ENCODE measurements around the gene NKAIN1.

The NKAIN1 gene

GRCh38 chr1:31170486-31170735 is 69.3 kb downstream of the NKAIN1 start:
- Histone ChIP-seq H3K27ac (peak overlapping the region in 9 of 11 experiments; percentile 8 to 61 (median 40); a peak in 14 of 22 replicates), H3K4me2 (peak overlapping the region in 8 of 11 experiments; percentile 3 to 68 (median 42); a peak in 10 of 22 replicates), H3K36me3 (no peaks in the 10 kb centered on the region), H3K4me1 (peaks cover 0 to 12% (median 9%) of the 10 kb centered on the region in 10 experiments; a peak in 17 of 20 replicates), H3K9me3 (replicated peaks in 1 of 11) (peaks cover 4 to 11% (median 9%) of the 10 kb centered on the region in 11 experiments; a peak in 19 of 22 replicates), H3K9ac (peak overlapping the region in 2 of 11 experiments; percentile 6 to 22; a peak in 2 of 22 replicates), H3K4me3 (no peak overlapping the region), H3K27me3 (no peaks in the 10 kb centered on the region), H4K20me1 (no peaks in the 10 kb centered on the region)
- TF ChIP-seq Cebpa-rat (IDR thresholded peaks at IDR 0.05), result no peak

GRCh38 chr1:31166462-31166861 is 73.2 kb downstream of the NKAIN1 start:
- Histone ChIP-seq H3K36me3 (no peaks in the 10 kb centered on the region), H3K27me3 (no peaks in the 10 kb centered on the region), H3K4me2 (no peak overlapping the region), H4K20me1 (no peaks in the 10 kb centered on the region), H3K27ac (no peak overlapping the region), H3K4me1 (peaks cover 6 to 23% (median 17%) of the 10 kb centered on the region in 10 experiments; a peak in 17 of 20 replicates), H3K9me3 (replicated peaks in 1 of 11) (no peaks in the 10 kb centered on the region), H3K9ac (no peak overlapping the region), H3K4me3 (no peak overlapping the region)
- no peak for TF ChIP-seq Cebpa-rat (IDR thresholded peaks at IDR 0.05)

- Histone ChIP-seq H4K20me1 (no peaks in the 10 kb centered on the region), H3K4me3 (no peak overlapping the region), H3K4me1 (peaks cover 4 to 12% (median 8%) of the 10 kb centered on the region in 10 experiments; a peak in 11 of 20 replicates), H3K4me2 (no peak overlapping the region), H3K36me3 (no peaks in the 10 kb centered on the region), H3K9me3 (replicated peaks in 1 of 11) (no peaks in the 10 kb centered on the region), H3K27ac (no peak overlapping the region), H3K9ac (no peak overlapping the region), H3K27me3 (no peaks in the 10 kb centered on the region)
- no peak for TF ChIP-seq Cebpa-rat (IDR thresholded peaks at IDR 0.05)
These were observed 75.4 kb downstream of the NKAIN1 start for GRCh38 chr1:31164291-31164690.

GRCh38 chr1:31163866-31164265 is 75.8 kb downstream of the NKAIN1 start:
- H3K4me3 ChIP-seq, result no peak overlapping the region
- no peak overlapping the region for H3K27ac ChIP-seq
- no peak overlapping the region for H3K4me2 ChIP-seq
- H3K9me3 ChIP-seq (replicated peaks in 1 of 11), result no peaks in the 10 kb centered on the region
- H3K36me3 ChIP-seq, result no peaks in the 10 kb centered on the region
- H3K27me3 ChIP-seq, result no peaks in the 10 kb centered on the region
- no peak overlapping the region for H3K9ac ChIP-seq
- H4K20me1 ChIP-seq, result no peaks in the 10 kb centered on the region
- no peak for TF ChIP-seq Cebpa-rat (IDR thresholded peaks at IDR 0.05)
- H3K4me1 ChIP-seq, result peaks cover 4 to 12% (median 8%) of the 10 kb centered on the region in 10 experiments; a peak in 11 of 20 replicates

- Histone ChIP-seq H3K4me3 (no peak overlapping the region), H3K27me3 (no peaks in the 10 kb centered on the region), H3K27ac (peak overlapping the region in 4 of 11 experiments; percentile 41 to 70 (median 66); a peak in 5 of 22 replicates), H3K9ac (no peak overlapping the region), H3K4me1 (peaks cover 4 to 16% (median 10%) of the 10 kb centered on the region in 10 experiments; a peak in 17 of 20 replicates), H3K4me2 (peak overlapping the region; percentile 14 to 66 (median 45); a peak in 14 of 22 replicates), H3K36me3 (no peaks in the 10 kb centered on the region; a peak in 1 of 22 replicates), H4K20me1 (no peaks in the 10 kb centered on the region), H3K9me3 (replicated peaks in 1 of 11) (no peaks in the 10 kb centered on the region)
- no peak for TF ChIP-seq Cebpa-rat (IDR thresholded peaks at IDR 0.05)
These were observed 78.1 kb downstream of the NKAIN1 start for GRCh38 chr1:31161571-31161970.

GRCh38 chr1:31159869-31160611 is 79.6 kb downstream of the NKAIN1 start:
- H3K9me3 ChIP-seq (replicated peaks in 1 of 11), result no peaks in the 10 kb centered on the region
- H3K4me2 ChIP-seq, result no peak overlapping the region
- H3K9ac ChIP-seq, result no peak overlapping the region
- no peaks in the 10 kb centered on the region for H4K20me1 ChIP-seq
- no peak overlapping the region for H3K4me3 ChIP-seq
- no peaks in the 10 kb centered on the region for H3K27me3 ChIP-seq
- no peaks in the 10 kb centered on the region; a peak in 1 of 22 replicates for H3K36me3 ChIP-seq
- H3K27ac ChIP-seq, result no peak overlapping the region
- peaks cover 13 to 27% (median 20%) of the 10 kb centered on the region in 10 experiments for H3K4me1 ChIP-seq
- TF ChIP-seq Cebpa-rat (IDR thresholded peaks at IDR 0.05), result no peak

GRCh38 chr1:31159323-31159722 is 80.4 kb downstream of the NKAIN1 start:
- Histone ChIP-seq H3K4me2 (no peak overlapping the region), H3K27me3 (no peaks in the 10 kb centered on the region), H3K4me3 (no peak overlapping the region), H3K9ac (no peak overlapping the region), H3K36me3 (no peaks in the 10 kb centered on the region; a peak in 1 of 22 replicates), H3K4me1 (peaks cover 13 to 27% (median 22%) of the 10 kb centered on the region in 10 experiments), H3K27ac (no peak overlapping the region), H4K20me1 (no peaks in the 10 kb centered on the region), H3K9me3 (replicated peaks in 1 of 11) (no peaks in the 10 kb centered on the region)
- no peak for TF ChIP-seq Cebpa-rat (IDR thresholded peaks at IDR 0.05)

DNA sequence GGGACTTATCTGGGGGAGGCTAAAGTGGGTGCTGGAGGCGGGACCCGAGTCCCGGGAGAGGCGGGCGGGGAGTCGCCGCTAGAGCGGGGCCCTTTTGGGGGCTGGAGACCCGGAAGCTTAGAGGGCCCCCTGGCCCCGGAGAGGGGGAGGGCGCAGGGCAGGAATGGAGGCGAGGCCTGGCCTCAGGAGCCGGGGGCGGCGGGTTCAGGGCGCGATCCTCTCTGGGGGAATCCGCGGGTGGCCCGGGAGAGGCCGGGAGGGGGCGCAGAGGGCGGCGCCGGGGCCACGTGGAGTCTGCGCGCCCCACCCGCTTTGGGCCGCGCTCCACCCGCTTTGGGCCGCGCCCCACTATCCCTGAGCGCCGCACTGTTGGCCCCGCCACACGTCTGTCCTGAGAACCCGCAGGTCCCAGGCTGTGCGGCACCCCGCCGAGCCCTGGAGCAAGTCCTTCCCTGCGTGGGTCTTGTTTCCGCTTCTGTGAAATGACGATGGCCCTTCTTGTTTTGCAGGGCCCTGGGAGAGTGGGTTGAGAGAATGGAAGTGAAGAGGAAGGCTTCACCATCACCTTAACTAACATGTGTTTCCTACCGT is 84.4 kb downstream of the NKAIN1 start:
- peak overlapping the region; percentile 77 to 96 (median 89) for H3K4me2 ChIP-seq
- H3K27me3 ChIP-seq, result no peaks in the 10 kb centered on the region
- H3K9me3 ChIP-seq (replicated peaks in 1 of 11), result no peaks in the 10 kb centered on the region
- H4K20me1 ChIP-seq, result no peaks in the 10 kb centered on the region
- H3K27ac ChIP-seq, result peak overlapping the region; percentile 68 to 91 (median 89)
- H3K9ac ChIP-seq, result peak overlapping the region; percentile 86 to 92 (median 90)
- no peaks in the 10 kb centered on the region; a peak in 1 of 22 replicates for H3K36me3 ChIP-seq
- H3K4me1 ChIP-seq, result peaks cover 9 to 23% (median 16%) of the 10 kb centered on the region in 10 experiments
- no peak for TF ChIP-seq Cebpa-rat (IDR thresholded peaks at IDR 0.05)
- H3K4me3 ChIP-seq, result peak overlapping the region; percentile 66 to 78 (median 72)

DNA sequence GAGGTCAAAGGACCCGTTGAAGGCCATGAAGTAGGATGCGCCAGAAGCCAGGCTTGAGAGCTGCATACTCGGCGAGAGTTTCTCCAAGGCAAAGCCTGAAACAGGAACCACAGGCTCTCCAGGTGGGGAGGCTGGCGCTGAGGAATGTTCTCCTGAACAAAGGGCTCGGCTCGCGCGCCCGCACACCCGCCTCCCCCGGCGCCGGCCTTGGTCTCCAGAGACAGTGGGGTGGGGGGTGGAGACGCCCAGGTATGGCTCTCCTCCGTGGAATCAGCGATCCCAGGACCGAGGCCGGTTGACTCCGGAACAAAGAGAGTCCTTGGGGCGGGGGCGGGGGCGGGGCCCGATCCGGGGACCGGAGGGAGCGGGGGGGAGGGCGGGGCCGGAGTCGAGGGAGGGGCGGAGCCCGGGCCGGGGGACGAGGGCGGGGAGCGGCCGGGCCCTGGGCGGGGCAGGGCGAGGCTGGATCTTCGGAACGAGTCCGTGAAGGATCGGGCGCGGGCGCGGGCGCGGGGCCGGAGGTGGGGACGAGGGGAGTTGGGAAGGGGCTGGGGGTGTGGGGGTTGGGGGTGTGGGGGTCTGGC is 85.0 kb downstream of the NKAIN1 start:
- peak overlapping the region; percentile 47 to 96 (median 78); a peak in 21 of 22 replicates for H3K4me2 ChIP-seq
- H3K9ac ChIP-seq, result peak overlapping the region; percentile 86 to 92 (median 90)
- H3K4me3 ChIP-seq, result peak overlapping the region; percentile 66 to 78 (median 72)
- peak overlapping the region; percentile 60 to 91 (median 89); a peak in 21 of 22 replicates for H3K27ac ChIP-seq
- no peaks in the 10 kb centered on the region for H4K20me1 ChIP-seq
- H3K36me3 ChIP-seq, result no peaks in the 10 kb centered on the region; a peak in 1 of 22 replicates
- H3K9me3 ChIP-seq (replicated peaks in 1 of 11), result no peaks in the 10 kb centered on the region
- no peaks in the 10 kb centered on the region for H3K27me3 ChIP-seq
- H3K4me1 ChIP-seq, result peaks cover 9 to 23% (median 16%) of the 10 kb centered on the region in 10 experiments
- no peak for TF ChIP-seq Cebpa-rat (IDR thresholded peaks at IDR 0.05)
